ENCODE measurements around the gene TAF1B. TPM values are rescaled to one million over a fixed set of nuclear protein-coding genes. Genes with fewer than 3 reads are reported as not detected.

The TAF1B gene
- total RNA-seq, 1 experiment from 2014 or later, result 58.6 TPM

GRCh38 chr2:9983401-9984216 is 140.3 kb downstream of the TAF1B start:
- Histone ChIP-seq H3K4me3 (ENCODE audit: low read length) (no peak overlapping the region), H2AFZ (ENCODE audit: low read length) (no peak overlapping the region), H3K4me2 (ENCODE audit: low read depth, low read length, poor library complexity, severe bottlenecking) (no peak overlapping the region), H3K9me3 (ENCODE audit: low read length) (no peaks in the 10 kb centered on the region), H4K20me1 (ENCODE audit: insufficient read depth, low read depth, low read length) (no peaks in the 10 kb centered on the region), H3K9me2 (replicated peaks; ENCODE audit: insufficient read depth, low read length) (no peaks in the 10 kb centered on the region), H3K36me3 (ENCODE audit: insufficient read depth, low read length) (no peaks in the 10 kb centered on the region), H3K27ac (ENCODE audit: low read length) (no peak overlapping the region), H3K9ac (ENCODE audit: low read length) (no peak overlapping the region), H3K27me3 (ENCODE audit: low read length) (no peaks in the 10 kb centered on the region), H3K79me2 (ENCODE audit: low read length) (no peaks in the 10 kb centered on the region), H3K4me1 (ENCODE audit: low read length) (no peaks in the 10 kb centered on the region)
- no peak for DNase-seq

Other genes starting within 250 kb of the TAF1B start
- gene YWHAQ, start 212.5 kb upstream of the TAF1B start, total RNA-seq (2014; rRNA removed; shearing (Covaris generic); ENCODE audit: low replicate concordance), result 112 and 189 TPM in 2 replicates
- 1.3 TPM in 1 of 2 replicates, not detected in the other for gene GRHL1, start 108.2 kb downstream of the TAF1B start, total RNA-seq (2014; rRNA removed; shearing (Covaris generic); ENCODE audit: low replicate concordance)
- gene KLF11, start 200.1 kb downstream of the TAF1B start, total RNA-seq (2014; rRNA removed; shearing (Covaris generic); ENCODE audit: low replicate concordance), result not detected in 2 replicates
- 0.54 TPM in 1 of 2 replicates, not detected in the other for gene CYS1, start 236.9 kb downstream of the TAF1B start, total RNA-seq (2014; rRNA removed; shearing (Covaris generic); ENCODE audit: low replicate concordance)